CD4-positive, alpha-beta T cell treated with Interleukin-21 for 1 hour (primary cell): ENCODE data around the gene AGAP1.

Experiments used
- DNase-seq: peaks from one replicate; pipeline ENCODE4 v3.0.0-alpha.2; 2020

Gene AGAP1

GRCh38 chr2:235511187-235511661 lies 17.4 kb downstream of the AGAP1 start:
- DNase-seq = no peak

DNA sequence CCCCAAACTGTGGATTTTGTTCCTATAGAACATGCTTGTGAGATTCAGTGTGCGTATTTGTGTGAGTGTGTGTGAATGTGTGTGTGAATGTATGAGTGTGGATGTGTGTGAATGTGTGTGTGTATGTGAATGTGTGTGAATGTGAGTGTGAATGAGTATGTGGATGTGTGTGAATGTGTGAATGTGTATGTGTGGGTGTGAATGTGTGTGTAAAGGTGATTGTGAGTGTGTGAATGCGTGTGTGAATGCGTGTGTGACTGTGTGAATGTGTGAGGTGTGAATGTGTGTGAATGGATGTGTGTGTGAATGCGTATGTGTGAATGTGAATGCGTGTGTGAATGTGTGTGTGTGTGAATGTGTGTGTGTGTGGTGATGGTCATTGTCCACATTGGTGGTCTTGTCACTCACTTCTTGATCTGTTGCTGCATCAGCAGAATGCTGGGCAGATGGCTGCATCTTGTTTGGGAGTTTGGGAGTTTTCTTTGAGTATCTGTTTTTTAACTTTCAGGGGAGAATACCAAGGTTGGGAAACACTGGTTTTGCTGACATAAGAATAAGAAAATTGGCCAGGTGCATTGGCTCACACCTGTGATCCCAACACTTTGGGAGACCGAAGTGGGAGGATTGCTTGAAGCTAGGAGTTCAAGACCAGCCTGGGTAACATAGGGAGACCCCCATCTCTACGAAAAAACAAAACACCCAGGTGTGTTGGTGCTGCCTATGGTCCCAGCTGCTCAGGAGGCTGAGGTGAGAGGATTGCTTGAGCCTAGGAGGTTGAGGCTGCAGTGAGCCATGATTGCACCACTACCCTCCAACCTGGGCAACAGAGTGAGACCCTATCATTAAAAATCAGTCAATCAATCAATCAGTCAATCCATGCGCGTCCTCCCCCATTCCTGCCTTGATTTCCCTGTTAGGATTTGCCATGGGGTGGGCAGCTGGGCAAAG lies 18.2 kb downstream of the AGAP1 start:
- no peak for DNase-seq

- DNase-seq = no peak
These were observed 18.8 kb downstream of the AGAP1 start for GRCh38 chr2:235512699-235513053.

GRCh38 chr2:235513984-235514626 lies 20.3 kb downstream of the AGAP1 start:
- no peak for DNase-seq

DNA sequence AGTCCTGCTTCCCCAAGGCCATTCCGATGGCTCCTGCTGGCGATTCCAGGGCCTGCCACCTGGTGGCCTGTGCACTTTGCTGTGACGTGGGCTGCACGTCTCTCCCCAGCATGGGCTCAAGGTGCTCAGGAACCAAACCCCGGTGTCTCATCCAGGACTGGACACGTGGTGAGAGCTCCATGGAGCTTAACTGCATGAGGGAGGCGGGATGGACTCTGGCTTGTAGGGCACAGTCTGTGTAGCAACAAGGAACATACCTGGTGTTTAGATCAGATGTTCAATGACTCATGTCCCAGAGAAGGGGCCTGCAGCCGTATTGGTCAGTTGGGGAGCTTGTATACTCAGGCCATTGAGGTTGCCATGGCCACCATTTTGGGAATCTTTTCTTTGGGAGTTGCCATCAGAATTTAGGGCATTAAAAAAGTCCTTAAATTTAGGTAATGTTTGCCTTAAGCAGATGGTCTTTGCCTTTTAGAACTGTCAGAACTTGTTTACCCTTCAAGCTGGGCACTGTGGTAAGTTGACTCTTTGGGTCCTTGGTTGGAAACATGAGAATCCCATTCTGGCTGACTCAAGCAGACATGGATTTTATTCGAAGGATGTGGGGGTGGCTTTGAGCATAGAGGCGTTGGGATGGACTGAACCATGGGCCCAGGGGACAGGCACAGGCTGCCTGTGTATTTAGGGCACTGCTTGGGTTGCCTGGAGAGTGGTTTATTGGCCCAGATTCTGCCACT lies 21.0 kb downstream of the AGAP1 start:
- no peak for DNase-seq

DNA sequence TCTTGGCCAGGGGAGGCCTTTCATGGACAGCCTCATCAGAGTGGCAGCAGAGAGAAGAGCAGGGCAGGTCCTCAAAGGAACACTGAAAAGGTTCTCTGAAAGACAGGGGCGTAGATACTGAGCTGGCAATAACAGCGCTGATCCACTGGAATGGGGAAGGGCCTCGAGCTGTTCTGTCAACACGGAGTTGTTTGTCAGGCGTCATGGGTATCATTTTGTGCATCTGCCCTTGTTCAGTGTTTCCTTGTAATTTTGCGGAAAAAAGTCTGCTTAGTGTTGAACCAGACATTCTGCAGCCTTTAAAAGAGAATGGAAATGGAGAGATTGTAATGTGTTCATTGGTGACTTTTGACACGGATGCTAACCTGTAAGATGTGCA lies 21.5 kb downstream of the AGAP1 start:
- no peak for DNase-seq

DNA sequence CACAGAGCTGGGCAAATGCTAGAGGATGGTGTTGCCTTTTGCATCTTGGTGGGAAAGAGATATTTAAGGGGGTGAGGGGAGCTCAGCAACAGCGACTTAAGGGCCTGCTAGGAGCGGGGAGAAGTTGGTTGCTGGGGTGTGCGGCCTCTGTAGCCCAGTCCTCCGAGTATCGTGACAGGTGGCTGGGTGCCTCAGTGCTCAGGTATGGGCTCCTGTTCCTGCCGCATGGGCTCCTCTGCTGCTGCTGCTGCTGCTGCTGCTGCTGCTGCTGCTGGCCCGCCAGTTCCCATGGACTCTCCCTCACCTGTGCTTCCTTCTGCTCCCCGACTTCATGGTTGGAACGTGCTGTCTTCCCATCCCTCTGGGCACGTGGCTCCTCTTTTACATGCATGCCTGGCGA lies 22.0 kb downstream of the AGAP1 start:
- DNase-seq = no peak

DNA sequence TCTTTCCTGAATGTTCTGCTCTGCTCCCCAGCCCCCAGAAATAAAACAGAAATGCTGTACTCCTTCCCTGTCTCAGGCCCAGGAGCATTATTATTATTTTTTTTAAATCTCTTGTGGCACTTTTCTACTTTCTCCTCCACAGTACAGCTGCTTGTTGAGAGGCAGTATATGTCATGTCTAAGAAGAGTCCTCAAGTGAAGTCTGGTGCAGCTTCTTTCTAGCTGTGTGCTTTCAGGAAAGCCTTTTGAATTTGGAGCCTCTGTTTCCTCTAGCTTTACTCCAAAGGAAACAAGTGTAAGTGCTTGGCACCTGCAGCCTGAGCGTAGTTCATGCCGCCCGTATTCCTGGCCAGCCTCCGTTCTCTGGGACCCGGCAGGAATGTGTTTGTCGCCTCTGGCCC lies 22.4 kb downstream of the AGAP1 start:
- DNase-seq = no peak

DNA sequence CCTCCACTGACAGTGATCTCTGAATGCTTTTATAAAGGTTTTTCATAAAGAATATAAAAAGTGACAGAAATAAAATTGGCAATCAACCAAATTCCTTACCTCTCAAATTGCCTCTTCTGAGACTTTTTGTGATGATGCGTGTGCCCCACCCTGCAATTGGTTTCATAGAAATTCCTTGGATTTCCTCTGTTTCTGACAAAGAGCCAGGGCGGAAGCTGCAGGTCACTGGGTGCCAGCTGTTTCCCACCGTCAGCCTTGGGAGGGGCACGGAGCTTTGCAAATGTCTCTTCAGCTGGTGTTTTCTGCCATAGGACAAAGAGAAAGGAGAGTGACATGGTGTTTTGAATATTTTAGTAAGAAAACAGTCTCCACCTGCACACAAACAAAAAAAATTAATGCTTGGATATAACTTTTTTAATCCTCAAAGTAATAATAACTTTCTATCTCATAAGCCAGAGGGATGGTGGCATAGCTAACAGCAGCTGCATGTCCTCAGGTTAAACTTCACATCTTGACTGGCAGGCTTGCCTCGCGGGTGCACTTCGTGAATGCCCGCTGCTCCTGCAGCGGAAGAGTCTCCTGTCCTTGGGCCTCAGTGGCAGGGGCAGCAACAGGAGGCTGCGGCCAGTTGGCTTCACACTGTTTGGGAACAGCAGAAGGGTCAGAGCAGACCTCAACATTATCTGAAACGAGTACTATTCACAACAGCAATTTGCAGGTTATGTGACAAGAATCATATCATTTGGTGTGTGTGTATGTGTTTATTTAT lies 24.7 kb downstream of the AGAP1 start:
- no peak for DNase-seq

DNA sequence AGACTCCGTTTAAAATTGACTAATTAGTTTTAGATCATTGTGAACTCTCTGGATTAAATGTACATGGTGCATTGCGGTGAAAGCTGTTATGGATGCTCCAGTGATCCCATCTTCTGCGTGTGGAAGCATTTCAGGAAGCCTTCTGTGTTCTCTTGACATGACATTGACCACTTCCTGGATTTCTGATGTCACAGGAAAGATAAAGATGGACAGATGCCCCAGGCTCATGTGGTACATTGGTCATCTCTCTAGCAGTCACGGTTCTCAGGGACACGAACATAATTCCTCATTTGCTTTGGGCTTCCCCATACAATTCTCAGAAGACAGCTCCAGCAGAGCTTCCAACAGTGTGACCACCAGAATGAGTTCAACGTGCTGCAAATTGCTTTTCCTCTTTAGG lies 26.9 kb downstream of the AGAP1 start:
- no peak for DNase-seq

DNA sequence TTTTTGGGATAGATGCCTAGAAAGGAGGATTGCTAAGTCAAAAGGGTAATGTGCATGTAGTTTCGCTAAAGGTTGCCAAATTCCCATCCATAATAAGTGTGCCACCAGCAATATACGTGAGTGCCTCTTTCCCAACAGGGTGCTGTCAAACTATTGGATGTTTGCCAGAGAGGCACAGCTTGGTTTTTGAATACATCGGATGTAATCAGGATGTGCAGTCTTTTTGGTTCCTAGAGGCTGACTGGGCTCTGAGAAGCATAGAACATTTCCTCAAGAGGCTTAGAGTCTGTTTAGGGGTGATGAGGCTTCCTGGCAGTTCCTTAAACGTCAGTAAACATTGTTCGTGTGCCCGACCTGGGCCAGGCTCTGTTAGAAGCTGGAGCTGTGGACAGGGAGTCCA lies 28.0 kb downstream of the AGAP1 start:
- DNase-seq = no peak

GRCh38 chr2:235523021-235523420 lies 29.2 kb downstream of the AGAP1 start:
- no peak for DNase-seq

- DNase-seq = no peak
These were observed 29.8 kb downstream of the AGAP1 start for GRCh38 chr2:235523486-235524150.

- no peak for DNase-seq
These were observed 32.3 kb downstream of the AGAP1 start for GRCh38 chr2:235526166-235526565.

DNA sequence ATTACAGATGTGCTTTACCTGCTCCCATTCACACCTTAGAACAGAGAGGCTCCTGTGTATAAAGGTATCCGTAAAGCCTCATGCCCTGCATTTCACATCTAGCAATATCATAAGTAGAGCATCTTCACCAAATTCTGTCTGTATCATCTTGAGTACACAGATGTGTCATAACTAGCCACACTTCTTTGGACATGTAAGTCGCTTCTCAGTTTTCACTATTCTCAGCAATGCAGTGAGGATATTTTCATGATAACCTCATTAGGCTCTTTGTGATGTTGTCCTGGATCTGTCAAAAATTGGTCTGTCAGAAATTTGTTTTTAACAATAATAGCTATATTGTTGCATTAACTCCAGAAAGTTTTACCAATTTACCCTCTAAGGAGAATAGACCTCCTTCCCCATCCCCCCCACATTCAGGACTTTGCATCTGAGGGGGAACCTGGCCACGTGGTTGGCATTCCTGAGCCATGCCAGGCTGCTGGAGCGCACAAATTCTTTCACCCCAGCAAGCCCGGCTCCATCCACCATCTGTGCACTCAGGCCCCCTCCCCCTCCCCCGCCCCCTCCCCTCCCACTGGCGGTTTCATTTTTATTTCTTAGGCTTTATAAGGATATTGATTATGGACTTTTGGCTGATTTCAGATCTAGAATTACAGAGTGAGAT lies 34.1 kb downstream of the AGAP1 start:
- no peak for DNase-seq

DNA sequence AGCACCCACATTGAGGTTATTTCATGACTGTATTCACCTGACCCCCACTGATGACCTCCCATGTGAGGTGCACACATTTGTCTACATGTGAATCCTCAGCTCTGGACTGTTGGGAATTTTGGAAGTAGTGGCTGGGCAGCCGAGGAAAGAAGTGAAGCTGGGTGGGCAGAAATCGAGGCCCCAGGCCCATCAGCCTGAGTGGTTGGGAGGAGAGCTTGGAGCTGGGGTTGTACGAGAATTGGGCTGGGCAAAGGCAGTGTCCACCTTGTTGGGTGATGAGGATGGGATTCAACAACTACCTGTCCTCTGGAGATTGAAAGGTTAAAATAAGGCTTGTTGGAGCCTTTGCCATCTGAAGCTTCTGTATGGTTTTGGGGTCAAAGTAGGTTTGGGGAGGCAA lies 35.8 kb downstream of the AGAP1 start:
- no peak for DNase-seq

- no peak for DNase-seq
These were observed 36.9 kb downstream of the AGAP1 start for GRCh38 chr2:235530735-235531134.

GRCh38 chr2:235532307-235532706 lies 38.5 kb downstream of the AGAP1 start:
- DNase-seq = no peak

DNA sequence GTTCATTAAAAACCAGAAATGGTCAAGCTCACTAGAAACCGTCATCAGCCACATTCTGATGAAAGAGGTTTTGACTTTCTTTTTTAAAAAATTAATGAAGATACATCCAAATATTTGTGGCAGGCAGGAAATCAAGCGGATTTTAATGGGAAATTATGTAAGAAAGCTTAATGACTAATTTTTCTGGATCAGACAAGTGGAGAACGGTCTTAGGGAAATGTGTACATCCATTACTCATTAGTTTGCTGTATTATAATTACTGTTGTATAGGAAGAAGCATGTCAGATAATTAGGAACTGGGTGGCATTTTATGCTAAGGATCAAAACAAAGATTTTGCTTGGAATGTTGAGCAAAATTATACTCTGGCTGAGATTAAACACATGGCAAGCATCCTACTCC lies 39.4 kb downstream of the AGAP1 start:
- no peak for DNase-seq

- DNase-seq = no peak
These were observed 40.0 kb downstream of the AGAP1 start for GRCh38 chr2:235533616-235534385.
